Endothelial cell of hepatic sinusoid (primary cell): ENCODE measurements around the gene CKAP2L.

Experiments
- in situ Hi-C: cut with HindIII; loops from 2 replicates; pipeline ENCODE4 v1.10.0; 2017; ENCODE audit warnings: low sequenced_read_pairs

CKAP2L gene

GRCh38 chr2:112688086-112688880, 76.1 kb downstream of the CKAP2L start:
- in situ Hi-C loops = loop anchor here (5.0 kb wide), 1 partner anchor 34 kb away; the partner anchor contains the start of gene NT5DC4

- in situ Hi-C loops = loop anchor here (5.0 kb wide), 1 partner anchor 35 kb away; the partner anchor contains the start of gene NT5DC4
Observed at GRCh38 chr2:112687522-112687921, 76.9 kb downstream of the CKAP2L start.
